ENCODE results near the gene INPP1. TPM values are rescaled to one million over a fixed set of nuclear protein-coding genes. Genes with fewer than 3 reads are reported as not detected.

The INPP1 gene
- total and polyA plus RNA-seq, 2 of the 8 experiments (the other 6 are each of a cell fraction or from before 2014, with no cell fraction given), result 0.88 to 3.0 TPM

DNA sequence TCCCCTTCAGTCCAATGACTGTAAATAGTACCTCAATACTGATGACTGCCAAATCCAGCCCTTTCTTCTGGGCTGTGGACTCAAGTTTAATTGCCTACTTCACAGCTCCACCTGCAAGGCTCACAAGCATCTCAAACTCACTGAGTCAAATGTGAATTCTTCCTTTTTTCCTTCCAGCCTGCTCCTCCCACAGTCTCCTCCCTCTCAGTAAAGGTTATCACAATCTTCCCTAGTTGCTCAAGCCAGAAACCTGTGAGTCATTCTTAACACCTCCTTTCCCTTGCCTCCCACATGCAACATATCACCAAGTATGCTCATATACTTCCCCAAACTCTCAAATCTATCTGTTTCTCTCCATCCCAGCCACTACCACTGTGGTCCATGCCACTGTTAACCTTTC lies 61.1 kb downstream of the INPP1 start (continued):
- TF ChIP-seq, protein P1, sequence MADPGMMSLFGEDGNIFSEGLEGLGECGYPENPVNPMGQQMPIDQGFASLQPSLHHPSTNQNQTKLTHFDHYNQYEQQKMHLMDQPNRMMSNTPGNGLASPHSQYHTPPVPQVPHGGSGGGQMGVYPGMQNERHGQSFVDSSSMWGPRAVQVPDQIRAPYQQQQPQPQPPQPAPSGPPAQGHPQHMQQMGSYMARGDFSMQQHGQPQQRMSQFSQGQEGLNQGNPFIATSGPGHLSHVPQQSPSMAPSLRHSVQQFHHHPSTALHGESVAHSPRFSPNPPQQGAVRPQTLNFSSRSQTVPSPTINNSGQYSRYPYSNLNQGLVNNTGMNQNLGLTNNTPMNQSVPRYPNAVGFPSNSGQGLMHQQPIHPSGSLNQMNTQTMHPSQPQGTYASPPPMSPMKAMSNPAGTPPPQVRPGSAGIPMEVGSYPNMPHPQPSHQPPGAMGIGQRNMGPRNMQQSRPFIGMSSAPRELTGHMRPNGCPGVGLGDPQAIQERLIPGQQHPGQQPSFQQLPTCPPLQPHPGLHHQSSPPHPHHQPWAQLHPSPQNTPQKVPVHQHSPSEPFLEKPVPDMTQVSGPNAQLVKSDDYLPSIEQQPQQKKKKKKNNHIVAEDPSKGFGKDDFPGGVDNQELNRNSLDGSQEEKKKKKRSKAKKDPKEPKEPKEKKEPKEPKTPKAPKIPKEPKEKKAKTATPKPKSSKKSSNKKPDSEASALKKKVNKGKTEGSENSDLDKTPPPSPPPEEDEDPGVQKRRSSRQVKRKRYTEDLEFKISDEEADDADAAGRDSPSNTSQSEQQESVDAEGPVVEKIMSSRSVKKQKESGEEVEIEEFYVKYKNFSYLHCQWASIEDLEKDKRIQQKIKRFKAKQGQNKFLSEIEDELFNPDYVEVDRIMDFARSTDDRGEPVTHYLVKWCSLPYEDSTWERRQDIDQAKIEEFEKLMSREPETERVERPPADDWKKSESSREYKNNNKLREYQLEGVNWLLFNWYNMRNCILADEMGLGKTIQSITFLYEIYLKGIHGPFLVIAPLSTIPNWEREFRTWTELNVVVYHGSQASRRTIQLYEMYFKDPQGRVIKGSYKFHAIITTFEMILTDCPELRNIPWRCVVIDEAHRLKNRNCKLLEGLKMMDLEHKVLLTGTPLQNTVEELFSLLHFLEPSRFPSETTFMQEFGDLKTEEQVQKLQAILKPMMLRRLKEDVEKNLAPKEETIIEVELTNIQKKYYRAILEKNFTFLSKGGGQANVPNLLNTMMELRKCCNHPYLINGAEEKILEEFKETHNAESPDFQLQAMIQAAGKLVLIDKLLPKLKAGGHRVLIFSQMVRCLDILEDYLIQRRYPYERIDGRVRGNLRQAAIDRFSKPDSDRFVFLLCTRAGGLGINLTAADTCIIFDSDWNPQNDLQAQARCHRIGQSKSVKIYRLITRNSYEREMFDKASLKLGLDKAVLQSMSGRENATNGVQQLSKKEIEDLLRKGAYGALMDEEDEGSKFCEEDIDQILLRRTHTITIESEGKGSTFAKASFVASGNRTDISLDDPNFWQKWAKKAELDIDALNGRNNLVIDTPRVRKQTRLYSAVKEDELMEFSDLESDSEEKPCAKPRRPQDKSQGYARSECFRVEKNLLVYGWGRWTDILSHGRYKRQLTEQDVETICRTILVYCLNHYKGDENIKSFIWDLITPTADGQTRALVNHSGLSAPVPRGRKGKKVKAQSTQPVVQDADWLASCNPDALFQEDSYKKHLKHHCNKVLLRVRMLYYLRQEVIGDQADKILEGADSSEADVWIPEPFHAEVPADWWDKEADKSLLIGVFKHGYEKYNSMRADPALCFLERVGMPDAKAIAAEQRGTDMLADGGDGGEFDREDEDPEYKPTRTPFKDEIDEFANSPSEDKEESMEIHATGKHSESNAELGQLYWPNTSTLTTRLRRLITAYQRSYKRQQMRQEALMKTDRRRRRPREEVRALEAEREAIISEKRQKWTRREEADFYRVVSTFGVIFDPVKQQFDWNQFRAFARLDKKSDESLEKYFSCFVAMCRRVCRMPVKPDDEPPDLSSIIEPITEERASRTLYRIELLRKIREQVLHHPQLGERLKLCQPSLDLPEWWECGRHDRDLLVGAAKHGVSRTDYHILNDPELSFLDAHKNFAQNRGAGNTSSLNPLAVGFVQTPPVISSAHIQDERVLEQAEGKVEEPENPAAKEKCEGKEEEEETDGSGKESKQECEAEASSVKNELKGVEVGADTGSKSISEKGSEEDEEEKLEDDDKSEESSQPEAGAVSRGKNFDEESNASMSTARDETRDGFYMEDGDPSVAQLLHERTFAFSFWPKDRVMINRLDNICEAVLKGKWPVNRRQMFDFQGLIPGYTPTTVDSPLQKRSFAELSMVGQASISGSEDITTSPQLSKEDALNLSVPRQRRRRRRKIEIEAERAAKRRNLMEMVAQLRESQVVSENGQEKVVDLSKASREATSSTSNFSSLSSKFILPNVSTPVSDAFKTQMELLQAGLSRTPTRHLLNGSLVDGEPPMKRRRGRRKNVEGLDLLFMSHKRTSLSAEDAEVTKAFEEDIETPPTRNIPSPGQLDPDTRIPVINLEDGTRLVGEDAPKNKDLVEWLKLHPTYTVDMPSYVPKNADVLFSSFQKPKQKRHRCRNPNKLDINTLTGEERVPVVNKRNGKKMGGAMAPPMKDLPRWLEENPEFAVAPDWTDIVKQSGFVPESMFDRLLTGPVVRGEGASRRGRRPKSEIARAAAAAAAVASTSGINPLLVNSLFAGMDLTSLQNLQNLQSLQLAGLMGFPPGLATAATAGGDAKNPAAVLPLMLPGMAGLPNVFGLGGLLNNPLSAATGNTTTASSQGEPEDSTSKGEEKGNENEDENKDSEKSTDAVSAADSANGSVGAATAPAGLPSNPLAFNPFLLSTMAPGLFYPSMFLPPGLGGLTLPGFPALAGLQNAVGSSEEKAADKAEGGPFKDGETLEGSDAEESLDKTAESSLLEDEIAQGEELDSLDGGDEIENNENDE (IDR thresholded peaks at IDR 0.05; ENCODE audit: insufficient replicate concordance, low read length), result no peak
- TF ChIP-seq USF2 (IDR thresholded peaks at IDR 0.05; ENCODE audit: low read length) (no peak), MAFK (IDR thresholded peaks at IDR 0.05; ENCODE audit: low read depth, low read length) (no peak), FOSL1 (IDR thresholded peaks at IDR 0.05; ENCODE audit: insufficient read depth, low read depth, low read length) (no peak), SIX5 (IDR thresholded peaks at IDR 0.05; ENCODE audit: low read depth, low read length) (no peak), POU5F1 (IDR thresholded peaks at IDR 0.05; ENCODE audit: low read depth, low read length) (no peak), ASH2L (IDR thresholded peaks at IDR 0.05; ENCODE audit: low read length) (no peak)
- TF ChIP-seq, protein P2, sequence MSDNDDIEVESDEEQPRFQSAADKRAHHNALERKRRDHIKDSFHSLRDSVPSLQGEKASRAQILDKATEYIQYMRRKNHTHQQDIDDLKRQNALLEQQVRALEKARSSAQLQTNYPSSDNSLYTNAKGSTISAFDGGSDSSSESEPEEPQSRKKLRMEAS (IDR thresholded peaks at IDR 0.05), result no peak

All from H1 (cell line).